Mesothelial cell of epicardium (in vitro differentiated cells): ENCODE results near the gene LMAN2. TPM values are rescaled to one million over a fixed set of nuclear protein-coding genes. Genes with fewer than 3 reads are reported as not detected.
A peak's percentile ranks its signal among the peaks of the same experiment; 100 is the strongest.

Experiments used
- DNase-seq, 2 experiments: peaks; one replicate each; pipeline ENCODE4 v3.0.0; 2021; ENCODE audit warnings: low spot score in 2 of 2; ENCODE audit not compliant: unreplicated experiment in 2 of 2
- H3K27ac Mint-ChIP-seq: 2 replicates; pipeline ENCODE4 v1.8.0; 2021; ENCODE audit warnings: mixed read lengths
- H3K27me3 Mint-ChIP-seq: 2 replicates; pipeline ENCODE4 v1.8.0; 2021; ENCODE audit warnings: low read depth, mixed read lengths
- H3K36me3 Mint-ChIP-seq: 2 replicates; pipeline ENCODE4 v1.8.0; 2021; ENCODE audit warnings: mixed read lengths
- H3K4me1 Mint-ChIP-seq: 2 replicates; pipeline ENCODE4 v1.8.0; 2021; ENCODE audit warnings: mixed read lengths
- H3K4me3 Mint-ChIP-seq: 2 replicates; pipeline ENCODE4 v1.8.0; 2021; ENCODE audit warnings: mild to moderate bottlenecking, moderate library complexity, mixed read lengths
- H3K9me3 Mint-ChIP-seq: 2 replicates; pipeline ENCODE4 v1.8.0; 2021; ENCODE audit warnings: mixed read lengths
- CTCF ChIP-seq: fragments of 200-600 bp; sonication (generic); IDR thresholded peaks from one replicate; pipeline ENCODE4 v1.5.0; 2021; ENCODE audit warnings: antibody characterized with exemption; ENCODE audit not compliant: unreplicated experiment
- total RNA-seq: library from RNA; stranded (reverse); gene quantifications from 3 replicates; pipeline ENCODE4 v1.2.1, GENCODE V29; 2021

The LMAN2 gene
- total RNA-seq, 1 donor from 2014 or later: 85.4 TPM

DNA sequence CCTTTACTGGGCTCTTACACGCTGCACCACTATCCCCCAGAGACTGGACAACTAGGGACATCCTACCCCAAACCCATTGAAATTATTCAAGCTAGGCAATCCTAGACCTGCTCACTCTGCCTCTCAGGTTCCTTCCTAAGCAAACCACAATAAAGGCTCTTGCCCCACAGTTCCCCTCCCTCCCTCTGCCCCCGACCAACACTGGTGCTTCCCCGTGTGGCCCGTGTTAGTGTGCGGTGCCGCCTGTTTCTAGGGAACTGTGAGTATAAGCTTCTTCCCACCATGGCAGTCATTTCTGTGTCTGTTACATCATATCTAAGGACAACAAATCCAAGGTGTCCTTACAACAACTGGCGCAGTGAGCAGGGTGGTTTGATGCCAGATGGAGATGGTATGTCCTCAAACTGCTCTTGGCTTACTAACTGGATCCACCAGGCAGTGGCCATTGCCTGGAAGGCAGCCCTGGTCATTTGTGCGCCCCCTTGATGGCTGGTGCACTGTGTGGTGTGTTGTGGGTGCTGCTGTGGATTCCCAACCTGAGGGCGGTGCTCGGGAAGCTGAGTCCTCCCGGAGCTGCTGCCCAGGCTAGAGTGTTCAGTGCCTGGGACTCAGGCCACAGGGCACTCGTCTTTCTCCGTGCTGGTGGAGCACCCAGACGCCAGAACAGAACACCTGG is 31.4 kb downstream of the LMAN2 start:
- no peaks in the 10 kb centered on the region for H3K27me3 Mint-ChIP-seq
- DNase-seq: no peak
- H3K27ac Mint-ChIP-seq: no peak overlapping the region

DNA sequence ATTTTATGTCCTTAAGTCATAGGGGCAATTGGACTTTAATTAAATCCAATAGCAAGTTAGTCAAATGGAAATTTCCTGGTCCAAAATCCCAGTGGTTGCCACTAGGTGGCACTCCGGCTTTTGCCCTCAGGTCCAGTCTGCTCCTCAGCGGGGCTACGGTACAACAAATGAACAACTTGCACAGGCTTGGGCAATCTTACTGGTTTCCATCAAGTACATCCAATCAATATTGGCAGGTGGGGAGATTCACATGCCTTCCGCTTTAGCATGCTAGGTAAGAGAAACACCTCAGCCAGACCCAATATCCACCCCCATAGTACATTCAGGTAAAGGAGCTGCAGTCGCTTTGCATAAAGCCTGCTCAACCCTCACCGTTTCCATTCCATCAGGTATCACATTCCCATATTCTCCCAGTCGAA is 33.5 kb downstream of the LMAN2 start:
- peaks cover 7% of the 10 kb centered on the region for H3K36me3 Mint-ChIP-seq

More for the DNA sequence above, 31.4 kb downstream of the LMAN2 start:
- TF ChIP-seq CTCF: no peak
- Mint-ChIP-seq H3K9me3 (peaks cover 7% of the 10 kb centered on the region), H3K4me1 (no peaks in the 10 kb centered on the region), H3K36me3 (peaks cover 7% of the 10 kb centered on the region), H3K4me3 (no peak overlapping the region)

DNA sequence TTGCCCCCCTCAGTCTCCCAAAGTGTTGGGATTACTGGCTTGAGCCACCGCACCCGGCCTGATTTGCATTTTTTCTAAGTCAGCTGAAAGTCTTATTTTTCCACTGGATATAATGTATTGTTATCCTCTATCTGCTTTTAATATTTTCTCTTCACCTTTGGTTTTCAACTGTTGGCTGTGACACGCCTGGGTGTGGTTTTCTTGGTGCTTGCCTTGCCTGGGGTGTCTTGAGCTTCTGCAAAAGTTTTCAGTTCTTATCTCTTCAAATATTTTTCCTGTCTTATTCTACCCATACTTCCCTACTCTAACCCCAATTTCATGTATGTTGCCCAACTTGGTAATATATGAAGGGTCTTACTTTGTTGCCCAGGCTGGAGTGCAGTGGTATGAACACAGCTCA is 35.5 kb downstream of the LMAN2 start:
- no peak overlapping the region for H3K4me3 Mint-ChIP-seq
- no peak overlapping the region for H3K27ac Mint-ChIP-seq
- H3K4me1 Mint-ChIP-seq: peaks cover 8% of the 10 kb centered on the region
- H3K27me3 Mint-ChIP-seq: no peaks in the 10 kb centered on the region
- H3K9me3 Mint-ChIP-seq: peaks cover 7% of the 10 kb centered on the region
- DNase-seq: no peak
- H3K36me3 Mint-ChIP-seq: peaks cover 2% of the 10 kb centered on the region
- no peak for TF ChIP-seq CTCF

More for the DNA sequence above, 33.5 kb downstream of the LMAN2 start:
- DNase-seq: peak in 1 of 2 experiments; percentile 71
- Mint-ChIP-seq H3K27me3 (no peaks in the 10 kb centered on the region), H3K4me1 (peaks cover under 1% of the 10 kb centered on the region), H3K9me3 (peaks cover 7% of the 10 kb centered on the region), H3K4me3 (no peak overlapping the region), H3K27ac (no peak overlapping the region)
- peak; percentile 88 for TF ChIP-seq CTCF

GRCh38 chr5:177315411-177315810 is 36.1 kb downstream of the LMAN2 start:
- Mint-ChIP-seq H3K27me3 (no peaks in the 10 kb centered on the region), H3K4me3 (no peak overlapping the region), H3K9me3 (peaks cover 7% of the 10 kb centered on the region), H3K27ac (no peak overlapping the region), H3K4me1 (peaks cover 13% of the 10 kb centered on the region), H3K36me3 (peaks cover 1% of the 10 kb centered on the region)
- TF ChIP-seq CTCF: no peak
- DNase-seq: no peak

DNA sequence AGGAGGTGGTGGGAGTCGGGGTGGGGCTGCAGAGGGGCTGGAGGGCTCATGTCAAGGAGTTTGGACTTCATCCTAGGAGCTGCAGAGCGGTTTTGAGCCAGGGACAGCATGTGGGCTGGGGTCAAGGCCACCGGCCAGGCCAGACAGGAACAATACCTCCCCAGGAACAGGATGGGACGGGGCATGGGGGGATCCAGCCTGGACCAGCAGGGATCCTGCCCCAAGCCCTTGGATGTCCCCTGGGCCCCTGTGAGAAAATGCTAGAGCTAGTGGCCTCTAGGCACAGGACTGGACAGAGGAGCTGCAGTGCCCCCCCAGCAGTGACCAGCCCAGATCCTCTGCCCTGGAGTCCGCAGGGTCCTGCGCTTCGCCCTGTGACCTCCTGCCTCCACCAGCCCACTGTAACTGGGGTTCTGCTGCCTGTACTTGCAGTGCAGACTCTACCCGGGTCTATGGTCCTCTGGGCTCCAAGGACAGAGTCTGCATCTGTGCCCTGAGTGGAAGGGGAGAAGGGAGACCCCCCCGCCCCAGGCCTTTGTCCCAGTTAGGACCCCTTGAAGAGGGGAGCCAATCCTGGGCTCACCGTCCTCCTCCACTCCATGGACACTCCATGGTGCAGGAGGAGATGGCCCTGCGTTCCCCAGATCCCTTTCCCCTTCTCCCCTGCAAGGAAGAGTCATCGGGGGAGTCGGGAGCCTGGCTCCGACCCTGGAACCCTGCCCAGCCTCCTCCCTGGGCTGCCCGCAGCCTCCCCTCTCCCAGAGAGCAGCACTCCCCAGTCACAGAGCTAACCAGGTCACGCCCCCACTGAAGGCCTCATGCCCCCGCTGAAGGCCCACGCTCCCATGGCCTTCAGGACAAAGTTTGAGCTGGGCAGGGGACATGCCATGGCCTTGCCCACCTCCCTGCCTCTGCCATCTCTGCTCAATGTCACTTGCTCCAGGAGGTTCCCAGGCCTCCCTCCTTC is 36.8 kb downstream of the LMAN2 start:
- H3K4me3 Mint-ChIP-seq: no peak overlapping the region
- no peaks in the 10 kb centered on the region for H3K27me3 Mint-ChIP-seq
- no peak for TF ChIP-seq CTCF
- DNase-seq: no peak
- H3K4me1 Mint-ChIP-seq: peaks cover 17% of the 10 kb centered on the region
- no peak overlapping the region for H3K27ac Mint-ChIP-seq
- peaks cover 4% of the 10 kb centered on the region for H3K9me3 Mint-ChIP-seq
- peaks cover 1% of the 10 kb centered on the region for H3K36me3 Mint-ChIP-seq
